HG02678 (cell line): ENCODE results near the gene WNT1.

Experiments used
- ATAC-seq: cut with Tn5 transposase; IDR thresholded peaks from one replicate; pipeline ENCODE4 v1.9.1; 2021; ENCODE audit warnings: mild to moderate bottlenecking, moderate library complexity; ENCODE audit not compliant: unreplicated experiment

WNT1 gene

GRCh38 chr12:48978291-48978740 lies at the start of gene WNT1:
Gene WNT1, plus strand, starts transcription at chr12:48978322. Its CDS starts 329 bp downstream, at chr12:48978651.
- ATAC-seq: no peak

GRCh38 chr12:48929551-48929950 lies 48.6 kb upstream of the WNT1 start:
- no peak for ATAC-seq

- no peak for ATAC-seq
These were observed 47.6 kb upstream of the WNT1 start for GRCh38 chr12:48930475-48930874.

- no peak for ATAC-seq
These were observed 45.2 kb upstream of the WNT1 start for GRCh38 chr12:48932878-48933277.

- ATAC-seq: no peak
These were observed 44.3 kb upstream of the WNT1 start for GRCh38 chr12:48933664-48934311.

GRCh38 chr12:48934312-48934706 lies 43.8 kb upstream of the WNT1 start:
- ATAC-seq: no peak

GRCh38 chr12:48936379-48936979 lies 41.6 kb upstream of the WNT1 start:
- ATAC-seq: no peak

GRCh38 chr12:48937170-48937569 lies 41.0 kb upstream of the WNT1 start:
- ATAC-seq: no peak

- no peak for ATAC-seq
These were observed 39.3 kb upstream of the WNT1 start for GRCh38 chr12:48938805-48939204.

GRCh38 chr12:48940181-48940580 lies 37.9 kb upstream of the WNT1 start:
- no peak for ATAC-seq

GRCh38 chr12:48943221-48943620 lies 34.9 kb upstream of the WNT1 start:
- no peak for ATAC-seq

- no peak for ATAC-seq
These were observed 31.9 kb upstream of the WNT1 start for GRCh38 chr12:48946205-48946604.

- no peak for ATAC-seq
These were observed 31.2 kb upstream of the WNT1 start for GRCh38 chr12:48946943-48947342.

- ATAC-seq: no peak
These were observed 30.4 kb upstream of the WNT1 start for GRCh38 chr12:48947727-48948126.

- ATAC-seq: no peak
These were observed 25.4 kb upstream of the WNT1 start for GRCh38 chr12:48952691-48953090.

GRCh38 chr12:48954061-48954460 lies 24.1 kb upstream of the WNT1 start:
- ATAC-seq: no peak

GRCh38 chr12:48954841-48955501 lies 23.2 kb upstream of the WNT1 start:
- ATAC-seq: no peak

GRCh38 chr12:48956279-48957140 lies 21.6 kb upstream of the WNT1 start:
- ATAC-seq: peak; percentile 9

- ATAC-seq: peak; percentile 92
These were observed 20.7 kb upstream of the WNT1 start, which contains the start of gene ARF3 for GRCh38 chr12:48957141-48958048. Gene ARF3, minus strand, starts transcription at chr12:48957487. Its CDS starts 16,392 bp downstream, at chr12:48941095.

GRCh38 chr12:48958049-48958388 lies 20.1 kb upstream of the WNT1 start:
- ATAC-seq: no peak
